PC-9 (cell line): ENCODE results near the gene ZFYVE16. TPM values are rescaled to one million over a fixed set of nuclear protein-coding genes. Genes with fewer than 3 reads are reported as not detected.

Experiments
- BruUV-seq: library from RNA; stranded (reverse); fragments of 400-500 nt; replicated peaks from 2 replicates; lab custom pipeline; 2021; lab: Mats Ljungman, UMichigan
- CTCF ChIA-PET: fragments of 300-600 bp; sonication (Branson Sonifier 250); formaldehyde crosslinking; loops from one replicate; lab custom pipeline; 2022; ENCODE audit warnings: antibody characterized with exemption; lab: Charles Lee
- POLR2A ChIA-PET: fragments of 300-600 bp; sonication (Branson Sonifier 250); formaldehyde crosslinking; loops from one replicate; lab custom pipeline; 2022; ENCODE audit warnings: antibody characterized with exemption; ENCODE audit not compliant: unreplicated experiment; lab: Charles Lee
- DNase-seq, 2 experiments: peaks; one replicate each; pipeline versions ENCODE4 v3.0.0 to v3.0.0-alpha.2; 2015 to 2022; ENCODE audit warnings: mixed read lengths in 1 of 2
- H2AFZ ChIP-seq: fragments of 200-600 bp; sonication (generic); 2 replicates; pipeline ENCODE4 v1.8.1; 2017; ENCODE audit warnings: antibody characterized with exemption
- H3F3A ChIP-seq: fragments of 200-600 bp; sonication (generic); 2 replicates; pipeline ENCODE4 v1.8.1; 2017; ENCODE audit warnings: antibody characterized with exemption, mild to moderate bottlenecking, low read depth; ENCODE audit not compliant: insufficient read depth
- H3K27ac ChIP-seq: fragments of 200-600 bp; sonication (generic); 2 replicates; pipeline ENCODE4 v1.6.1; 2016; ENCODE audit warnings: mixed run types
- H3K27me3 ChIP-seq: fragments of 200-600 bp; sonication (generic); 2 replicates; pipeline ENCODE4 v1.6.1; 2016; ENCODE audit warnings: low read depth, mixed run types; ENCODE audit not compliant: insufficient read depth
- H3K36me3 ChIP-seq: fragments of 200-600 bp; sonication (generic); 2 replicates; pipeline ENCODE4 v1.6.1; 2016; ENCODE audit warnings: low read depth, mixed run types
- H3K4me1 ChIP-seq: fragments of 200-600 bp; sonication (generic); replicated peaks from 2 replicates; pipeline ENCODE4 v1.6.1; 2016; ENCODE audit warnings: mixed run types; ENCODE audit not compliant: insufficient read depth
- H3K4me2 ChIP-seq: fragments of 200-600 bp; sonication (generic); 2 replicates; pipeline ENCODE4 v1.6.1; 2017; ENCODE audit warnings: mixed run types
- H3K4me3 ChIP-seq: fragments of 200-600 bp; sonication (generic); 2 replicates; pipeline ENCODE4 v1.6.1; 2016; ENCODE audit warnings: mixed run types
- H3K79me2 ChIP-seq: fragments of 200-600 bp; sonication (generic); 2 replicates; pipeline ENCODE4 v1.6.1; 2017; ENCODE audit warnings: low read depth, mixed run types
- H3K9me2 ChIP-seq: fragments of 200-600 bp; sonication (generic); 2 replicates; pipeline ENCODE4 v1.8.1; 2017; ENCODE audit warnings: mild to moderate bottlenecking; ENCODE audit not compliant: insufficient read depth
- H3K9me3 ChIP-seq: fragments of 200-600 bp; sonication (generic); 2 replicates; pipeline ENCODE4 v1.8.1; 2016; ENCODE audit warnings: low read depth; ENCODE audit not compliant: insufficient read depth
- H4K20me1 ChIP-seq: fragments of 200-600 bp; sonication (generic); 2 replicates; pipeline ENCODE4 v1.8.1; 2017; ENCODE audit not compliant: insufficient read depth
- EZH2 ChIP-seq: fragments of 200-600 bp; sonication (generic); IDR thresholded peaks from 2 replicates; pipeline ENCODE4 v1.8.0; 2017; ENCODE audit warnings: antibody characterized with exemption, low read depth
- intact Hi-C: fragments of 100-400 bp; cut with micrococcal nuclease; formaldehyde crosslinking; loops from one replicate; pipeline ENCODE4 v1.10.0; 2022; ENCODE audit not compliant: unreplicated experiment
- total RNA-seq: library from RNA; stranded (reverse); gene quantifications from 2 replicates; pipeline ENCODE4 v1.2.3, GENCODE V29; 2021
- TF ChIP-seq, protein P1 (sequence below): fragments of 200-600 bp; sonication (generic); conservative IDR thresholded peaks from 2 replicates; pipeline ENCODE4 v1.6.1; 2017; ENCODE audit warnings: mixed run types, antibody characterized with exemption, mild to moderate bottlenecking, moderate library complexity

ZFYVE16 gene
- total RNA-seq, 1 experiment from 2014 or later, result 27.7 TPM

DNA sequence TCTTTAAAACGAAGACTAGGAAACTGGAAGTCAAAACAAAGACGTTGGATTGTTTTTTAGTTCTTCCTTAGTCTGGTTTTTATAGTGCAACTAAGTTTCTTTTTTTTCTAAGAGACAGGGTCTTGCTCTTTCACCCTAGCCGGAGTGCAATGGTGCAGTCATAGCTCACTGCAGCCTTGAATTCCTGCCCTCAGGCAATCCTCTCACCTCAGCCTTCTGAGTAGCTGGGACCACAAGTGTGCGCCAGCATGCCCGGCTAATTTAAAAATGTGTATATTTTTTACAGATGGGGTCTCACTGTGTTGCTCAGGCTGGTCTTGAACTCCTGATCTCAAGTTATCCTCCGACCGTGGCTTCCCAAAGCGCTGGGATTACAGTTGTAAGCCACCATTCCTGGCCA lies 27.6 kb downstream of the ZFYVE16 start:
- no peaks in the 10 kb centered on the region for H3K4me1 ChIP-seq
- H3K9me3 ChIP-seq, result no peaks in the 10 kb centered on the region
- ChIA-PET CTCF (interaction anchor here (0.6 kb wide), 1 partner anchor 8 kb away, joined by 3 read pairs; no protein-coding TSS in a partner anchor), POLR2A (no interaction called here)
- H3K9me2 ChIP-seq, result no peaks in the 10 kb centered on the region
- H2AFZ ChIP-seq, result no peak overlapping the region
- no peak for DNase-seq
- no peaks in the 10 kb centered on the region for H3K27me3 ChIP-seq
- no peak overlapping the region for H3K27ac ChIP-seq
- no peaks in the 10 kb centered on the region for H3F3A ChIP-seq
- no peaks in the 10 kb centered on the region for H3K79me2 ChIP-seq
- H3K36me3 ChIP-seq, result 0 out of 2 replicates have a peak, but pooled peaks cover 15% of the 10 kb centered on the region
- no peak overlapping the region for H3K4me3 ChIP-seq
- no TSS peak for BruUV-seq
- TF ChIP-seq, protein P1, sequence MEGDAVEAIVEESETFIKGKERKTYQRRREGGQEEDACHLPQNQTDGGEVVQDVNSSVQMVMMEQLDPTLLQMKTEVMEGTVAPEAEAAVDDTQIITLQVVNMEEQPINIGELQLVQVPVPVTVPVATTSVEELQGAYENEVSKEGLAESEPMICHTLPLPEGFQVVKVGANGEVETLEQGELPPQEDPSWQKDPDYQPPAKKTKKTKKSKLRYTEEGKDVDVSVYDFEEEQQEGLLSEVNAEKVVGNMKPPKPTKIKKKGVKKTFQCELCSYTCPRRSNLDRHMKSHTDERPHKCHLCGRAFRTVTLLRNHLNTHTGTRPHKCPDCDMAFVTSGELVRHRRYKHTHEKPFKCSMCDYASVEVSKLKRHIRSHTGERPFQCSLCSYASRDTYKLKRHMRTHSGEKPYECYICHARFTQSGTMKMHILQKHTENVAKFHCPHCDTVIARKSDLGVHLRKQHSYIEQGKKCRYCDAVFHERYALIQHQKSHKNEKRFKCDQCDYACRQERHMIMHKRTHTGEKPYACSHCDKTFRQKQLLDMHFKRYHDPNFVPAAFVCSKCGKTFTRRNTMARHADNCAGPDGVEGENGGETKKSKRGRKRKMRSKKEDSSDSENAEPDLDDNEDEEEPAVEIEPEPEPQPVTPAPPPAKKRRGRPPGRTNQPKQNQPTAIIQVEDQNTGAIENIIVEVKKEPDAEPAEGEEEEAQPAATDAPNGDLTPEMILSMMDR, result no peak
- no peak for TF ChIP-seq EZH2
- H3K4me2 ChIP-seq, result no peak overlapping the region
- no peaks in the 10 kb centered on the region for H4K20me1 ChIP-seq
- intact Hi-C loops, result no loop called here

GRCh38 chr5:80437326-80437725 lies 29.5 kb downstream of the ZFYVE16 start:
- Histone ChIP-seq H3K27me3 (no peaks in the 10 kb centered on the region), H3K36me3 (0 out of 2 replicates have a peak, but pooled peaks cover 15% of the 10 kb centered on the region), H4K20me1 (no peaks in the 10 kb centered on the region), H2AFZ (no peak overlapping the region), H3K9me3 (no peaks in the 10 kb centered on the region), H3K9me2 (no peaks in the 10 kb centered on the region), H3K27ac (no peak overlapping the region), H3K79me2 (no peaks in the 10 kb centered on the region), H3F3A (no peaks in the 10 kb centered on the region), H3K4me1 (no peaks in the 10 kb centered on the region), H3K4me2 (no peak overlapping the region), H3K4me3 (no peak overlapping the region)
- no TSS peak for BruUV-seq
- ChIA-PET POLR2A (no interaction called here), CTCF (no interaction called here)
- no peak for DNase-seq
- TF ChIP-seq, protein P1, result no peak
- no peak for TF ChIP-seq EZH2
- intact Hi-C loops, result no loop called here

DNA sequence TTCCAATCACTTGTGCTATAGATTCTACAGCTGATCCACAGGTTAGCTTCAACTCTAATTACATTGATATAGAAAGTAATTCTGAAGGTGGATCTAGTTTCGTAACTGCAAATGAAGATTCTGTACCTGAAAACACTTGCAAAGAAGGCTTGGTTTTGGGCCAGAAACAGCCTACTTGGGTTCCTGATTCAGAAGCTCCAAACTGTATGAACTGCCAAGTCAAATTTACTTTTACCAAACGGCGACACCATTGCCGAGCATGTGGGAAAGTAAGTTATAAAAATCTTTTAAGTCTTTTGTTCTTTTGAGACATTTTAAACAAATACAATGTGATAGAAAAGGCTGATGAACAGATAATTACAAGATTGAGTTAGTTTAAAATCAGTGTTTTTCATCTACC lies 30.9 kb downstream of the ZFYVE16 start:
- Histone ChIP-seq H3K9me3 (no peaks in the 10 kb centered on the region), H3K9me2 (no peaks in the 10 kb centered on the region), H3K79me2 (no peaks in the 10 kb centered on the region), H3K36me3 (0 out of 2 replicates have a peak, but pooled peaks cover 15% of the 10 kb centered on the region), H2AFZ (no peak overlapping the region), H3K27me3 (no peaks in the 10 kb centered on the region), H4K20me1 (no peaks in the 10 kb centered on the region), H3K4me2 (no peak overlapping the region), H3F3A (no peaks in the 10 kb centered on the region), H3K4me1 (no peaks in the 10 kb centered on the region), H3K4me3 (no peak overlapping the region), H3K27ac (no peak overlapping the region)
- TF ChIP-seq, protein P1, result no peak
- no peak for TF ChIP-seq EZH2
- CTCF ChIA-PET, result no interaction called here
- no peak for DNase-seq
- intact Hi-C loops, result no loop called here
- POLR2A ChIA-PET, result no interaction called here
- BruUV-seq, result no TSS peak
